GM18505 (cell line): ENCODE data around the gene IL15RA.

Experiments
- ATAC-seq: cut with Tn5 transposase; IDR thresholded peaks from one replicate; pipeline ENCODE4 v1.9.1; 2021; ENCODE audit not compliant: unreplicated experiment
- POLR2A ChIP-seq: IDR thresholded peaks from 4 replicates; pipeline ENCODE4 v1.6.1; 2011; ENCODE audit warnings: borderline replicate concordance; ENCODE audit not compliant: insufficient read depth, insufficient read length; ENCODE audit errors: extremely low read depth

Gene IL15RA

GRCh38 chr10:5945561-5946418, 31.6 kb downstream of the IL15RA start:
- ATAC-seq, result no peak

GRCh38 chr10:5945190-5945509, 32.2 kb downstream of the IL15RA start:
- TF ChIP-seq POLR2A, result no peak
- ATAC-seq, result no peak

More at GRCh38 chr10:5945561-5946418, 31.6 kb downstream of the IL15RA start:
- TF ChIP-seq POLR2A, result no peak

GRCh38 chr10:5944389-5945189, 32.8 kb downstream of the IL15RA start:
- ATAC-seq, result no peak
- no peak for TF ChIP-seq POLR2A

GRCh38 chr10:5943536-5943935, 33.8 kb downstream of the IL15RA start:
- TF ChIP-seq POLR2A, result no peak
- no peak for ATAC-seq

- ATAC-seq, result no peak
- TF ChIP-seq POLR2A, result no peak
Measured at GRCh38 chr10:5942474-5942873, 34.9 kb downstream of the IL15RA start.

GRCh38 chr10:5942001-5942400, 35.3 kb downstream of the IL15RA start:
- no peak for ATAC-seq
- TF ChIP-seq POLR2A, result no peak

- TF ChIP-seq POLR2A, result no peak
- ATAC-seq, result no peak
Measured at GRCh38 chr10:5941579-5941978, 35.8 kb downstream of the IL15RA start.

- no peak for TF ChIP-seq POLR2A
- no peak for ATAC-seq
Measured at GRCh38 chr10:5940807-5941218, 36.5 kb downstream of the IL15RA start.

- TF ChIP-seq POLR2A, result no peak
Measured at GRCh38 chr10:5938291-5938690, 39.1 kb downstream of the IL15RA start.

GRCh38 chr10:5937016-5937415, 40.3 kb downstream of the IL15RA start:
- ATAC-seq, result no peak

More at GRCh38 chr10:5938291-5938690, 39.1 kb downstream of the IL15RA start:
- ATAC-seq, result no peak

GRCh38 chr10:5935628-5936027, 41.7 kb downstream of the IL15RA start:
- no peak for ATAC-seq
- TF ChIP-seq POLR2A, result no peak

More at GRCh38 chr10:5937016-5937415, 40.3 kb downstream of the IL15RA start:
- TF ChIP-seq POLR2A, result no peak

GRCh38 chr10:5933909-5934546, 43.3 kb downstream of the IL15RA start:
- TF ChIP-seq POLR2A, result no peak
- ATAC-seq, result no peak

GRCh38 chr10:5932345-5932744, 45.0 kb downstream of the IL15RA start:
- no peak for TF ChIP-seq POLR2A
- no peak for ATAC-seq
